MM.1S (cell line): Measurements from ENCODE around the gene CTNNA3.

Experiments used
- DNase-seq: peaks from one replicate; pipeline ENCODE4 v3.0.0-alpha.2; 2015
- H2AFZ ChIP-seq: fragments of 300-600 bp; sonication (generic); 2 replicates; pipeline ENCODE4 v1.6.0; 2016; ENCODE audit warnings: antibody characterized with exemption, low read length
- H3F3A ChIP-seq: fragments of 300-600 bp; sonication (generic); 2 replicates; pipeline ENCODE4 v1.6.1; 2016; ENCODE audit warnings: mild to moderate bottlenecking, antibody characterized with exemption, low read length, moderate library complexity, mixed read lengths; ENCODE audit not compliant: insufficient read depth
- H3K27ac ChIP-seq: fragments of 300-600 bp; sonication (generic); 2 replicates; pipeline ENCODE4 v1.5.1; 2016; ENCODE audit warnings: mild to moderate bottlenecking, low read length
- H3K27me3 ChIP-seq: fragments of 300-600 bp; sonication (generic); replicated peaks from 2 replicates; pipeline ENCODE4 v1.6.0; 2016; ENCODE audit warnings: low read length; ENCODE audit not compliant: insufficient read depth
- H3K36me3 ChIP-seq: fragments of 300-600 bp; sonication (generic); replicated peaks from 2 replicates; pipeline ENCODE4 v1.6.1; 2016; ENCODE audit warnings: mild to moderate bottlenecking, low read length, mixed read lengths; ENCODE audit not compliant: insufficient read depth
- H3K4me1 ChIP-seq: fragments of 300-600 bp; sonication (generic); 2 replicates; pipeline ENCODE4 v1.6.1; 2016; ENCODE audit warnings: low read length, mixed read lengths
- H3K4me2 ChIP-seq: fragments of 300-600 bp; sonication (generic); 2 replicates; pipeline ENCODE4 v1.6.0; 2016; ENCODE audit warnings: low read depth, low read length
- H3K4me3 ChIP-seq: fragments of 300-600 bp; sonication (generic); 2 replicates; pipeline ENCODE4 v1.5.1; 2016; ENCODE audit warnings: low read length, mixed read lengths
- H3K79me2 ChIP-seq: fragments of 300-600 bp; sonication (generic); 2 replicates; pipeline ENCODE4 v1.6.1; 2016; ENCODE audit warnings: mixed run types, low read length, mixed read lengths
- H3K9ac ChIP-seq: fragments of 300-600 bp; sonication (generic); 2 replicates; pipeline ENCODE4 v1.6.1; 2016; ENCODE audit warnings: low read length, mixed read lengths
- H3K9me2 ChIP-seq: fragments of 300-600 bp; sonication (generic); replicated peaks from 2 replicates; pipeline ENCODE4 v1.6.1; 2016; ENCODE audit warnings: mild to moderate bottlenecking, low read length, mixed read lengths; ENCODE audit not compliant: insufficient read depth
- H3K9me3 ChIP-seq: fragments of 300-600 bp; sonication (generic); replicated peaks from 2 replicates; pipeline ENCODE4 v1.6.1; 2016; ENCODE audit warnings: mild to moderate bottlenecking, low read length, mixed read lengths; ENCODE audit not compliant: insufficient read depth
- H4K20me1 ChIP-seq: fragments of 300-600 bp; sonication (generic); 2 replicates; pipeline ENCODE4 v1.6.1; 2016; ENCODE audit warnings: mild to moderate bottlenecking, low read length, moderate library complexity, mixed read lengths; ENCODE audit not compliant: insufficient read depth
- EZH2 ChIP-seq: fragments of 300-600 bp; sonication (generic); optimal IDR thresholded peaks from 2 replicates; pipeline ENCODE3; 2017; ENCODE audit warnings: low read depth, mild to moderate bottlenecking, antibody characterized with exemption, low read length, mixed read lengths
- EZH2phosphoT487 ChIP-seq: fragments of 300-600 bp; sonication (generic); IDR thresholded peaks from 2 replicates; pipeline ENCODE4 v1.6.1; 2018; ENCODE audit warnings: antibody characterized with exemption, low read length
- TF ChIP-seq, protein P1 (sequence below): fragments of 300-600 bp; sonication (generic); IDR thresholded peaks from 2 replicates; pipeline ENCODE4 v1.5.1; 2016; ENCODE audit warnings: antibody characterized with exemption, low read length, mixed read lengths

CTNNA3 gene

DNA sequence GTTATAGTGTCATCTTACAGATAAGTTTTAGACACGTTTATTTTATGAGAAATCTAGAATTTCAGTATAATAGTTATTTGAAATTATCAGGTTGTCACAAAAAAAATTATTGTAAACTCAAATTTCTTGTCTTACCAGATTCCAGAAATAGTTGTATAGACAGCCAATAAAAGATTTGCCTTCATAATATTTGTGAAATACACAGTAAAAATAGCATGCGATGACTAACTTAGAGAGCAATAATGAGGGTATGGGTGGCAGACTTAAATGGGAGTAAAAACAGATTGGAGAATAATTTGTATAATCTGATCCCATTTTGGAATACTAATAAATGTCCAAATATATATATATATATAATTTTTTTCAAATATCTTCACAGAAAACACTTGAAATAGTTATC, 1457.7 kb downstream of the CTNNA3 start:
- H3K4me1 ChIP-seq: no peaks in the 10 kb centered on the region
- no peaks in the 10 kb centered on the region for H3F3A ChIP-seq
- no peaks in the 10 kb centered on the region for H3K27me3 ChIP-seq
- H3K36me3 ChIP-seq: no peaks in the 10 kb centered on the region
- TF ChIP-seq EZH2phosphoT487 (no peak), EZH2 (no peak)
- TF ChIP-seq, protein P1, sequence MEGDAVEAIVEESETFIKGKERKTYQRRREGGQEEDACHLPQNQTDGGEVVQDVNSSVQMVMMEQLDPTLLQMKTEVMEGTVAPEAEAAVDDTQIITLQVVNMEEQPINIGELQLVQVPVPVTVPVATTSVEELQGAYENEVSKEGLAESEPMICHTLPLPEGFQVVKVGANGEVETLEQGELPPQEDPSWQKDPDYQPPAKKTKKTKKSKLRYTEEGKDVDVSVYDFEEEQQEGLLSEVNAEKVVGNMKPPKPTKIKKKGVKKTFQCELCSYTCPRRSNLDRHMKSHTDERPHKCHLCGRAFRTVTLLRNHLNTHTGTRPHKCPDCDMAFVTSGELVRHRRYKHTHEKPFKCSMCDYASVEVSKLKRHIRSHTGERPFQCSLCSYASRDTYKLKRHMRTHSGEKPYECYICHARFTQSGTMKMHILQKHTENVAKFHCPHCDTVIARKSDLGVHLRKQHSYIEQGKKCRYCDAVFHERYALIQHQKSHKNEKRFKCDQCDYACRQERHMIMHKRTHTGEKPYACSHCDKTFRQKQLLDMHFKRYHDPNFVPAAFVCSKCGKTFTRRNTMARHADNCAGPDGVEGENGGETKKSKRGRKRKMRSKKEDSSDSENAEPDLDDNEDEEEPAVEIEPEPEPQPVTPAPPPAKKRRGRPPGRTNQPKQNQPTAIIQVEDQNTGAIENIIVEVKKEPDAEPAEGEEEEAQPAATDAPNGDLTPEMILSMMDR: no peak
- H2AFZ ChIP-seq: no peak overlapping the region
- no peak overlapping the region for H3K9ac ChIP-seq
- no peak overlapping the region for H3K4me3 ChIP-seq
- no peak for DNase-seq
- no peak overlapping the region for H3K27ac ChIP-seq
- H3K79me2 ChIP-seq: no peaks in the 10 kb centered on the region
- H3K9me2 ChIP-seq: no peaks in the 10 kb centered on the region
- H3K9me3 ChIP-seq: no peaks in the 10 kb centered on the region
- H3K4me2 ChIP-seq: no peak overlapping the region
- no peaks in the 10 kb centered on the region for H4K20me1 ChIP-seq

DNA sequence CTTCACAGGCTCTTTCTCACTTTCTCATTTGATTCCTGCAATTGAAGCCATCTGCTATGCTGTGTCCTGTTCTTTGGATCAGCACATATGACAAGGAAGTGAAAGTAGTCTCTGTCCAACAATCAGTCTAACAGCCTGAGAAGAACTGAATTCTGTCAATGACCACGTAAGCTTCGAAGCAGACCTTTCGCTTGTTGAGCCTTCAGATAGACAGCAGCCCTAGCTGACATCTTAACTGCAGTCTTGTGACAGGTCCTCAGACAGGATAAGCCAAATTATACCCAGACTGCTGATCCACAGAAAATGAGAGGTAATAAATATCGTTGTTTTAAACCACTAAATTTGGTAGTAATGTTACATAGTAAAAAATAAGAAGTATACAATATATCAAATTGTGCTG, 1461.1 kb downstream of the CTNNA3 start:
- Histone ChIP-seq H3K9ac (no peak overlapping the region), H4K20me1 (no peaks in the 10 kb centered on the region), H3K4me2 (no peak overlapping the region), H2AFZ (no peak overlapping the region), H3K4me3 (no peak overlapping the region), H3K4me1 (no peaks in the 10 kb centered on the region), H3F3A (no peaks in the 10 kb centered on the region), H3K36me3 (no peaks in the 10 kb centered on the region), H3K27ac (no peak overlapping the region), H3K79me2 (no peaks in the 10 kb centered on the region), H3K9me3 (no peaks in the 10 kb centered on the region), H3K27me3 (no peaks in the 10 kb centered on the region), H3K9me2 (no peaks in the 10 kb centered on the region)
- TF ChIP-seq, protein P1: no peak
- no peak for TF ChIP-seq EZH2phosphoT487
- TF ChIP-seq EZH2: no peak
- DNase-seq: no peak

DNA sequence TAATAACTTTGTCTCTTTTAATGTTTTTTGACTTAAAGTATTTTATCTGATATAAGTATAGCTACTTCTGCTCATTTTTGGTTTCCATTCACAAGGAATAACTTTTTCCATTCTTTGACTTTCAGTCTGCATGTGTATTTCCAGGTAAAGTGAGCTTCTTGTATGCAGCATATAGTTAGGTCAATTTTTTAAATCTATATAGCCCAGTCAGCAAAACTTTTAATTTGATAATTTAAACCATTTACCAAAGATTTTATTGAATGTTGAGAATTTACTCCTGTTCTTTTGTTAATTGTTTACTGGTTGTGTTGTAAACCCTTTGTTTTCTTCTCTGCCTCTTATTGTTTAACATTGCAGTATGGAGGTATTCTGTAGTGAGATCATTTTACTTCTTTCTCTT, 1467.1 kb downstream of the CTNNA3 start:
- Histone ChIP-seq H3K36me3 (no peaks in the 10 kb centered on the region), H3K9me2 (no peaks in the 10 kb centered on the region), H3K4me1 (no peaks in the 10 kb centered on the region), H3K27me3 (no peaks in the 10 kb centered on the region), H3K4me2 (no peak overlapping the region), H3K9ac (no peak overlapping the region), H3K9me3 (no peaks in the 10 kb centered on the region), H4K20me1 (no peaks in the 10 kb centered on the region), H3K27ac (no peak overlapping the region), H3K4me3 (no peak overlapping the region), H2AFZ (no peak overlapping the region), H3K79me2 (no peaks in the 10 kb centered on the region), H3F3A (no peaks in the 10 kb centered on the region)
- DNase-seq: no peak
- TF ChIP-seq EZH2 (no peak), EZH2phosphoT487 (no peak)
- TF ChIP-seq, protein P1: no peak
